Activated T-helper 17 cell treated with anti-CD3 and anti-CD28 coated beads, Interleukin-2, amount 50 U/mL, for 72 hours (primary cell): ENCODE measurements around the gene PCDHA6. TPM values are rescaled to one million over a fixed set of nuclear protein-coding genes. Genes with fewer than 3 reads are reported as not detected.
"Not testable (repeated sequence)": the region's sequence is repeated elsewhere in the genome, so short reads cannot be mapped to it uniquely, and the experiment has no call there.

ENCODE experiments used
- ATAC-seq: fragments of 150-1000 bp; cut with Tn5 transposase; replicated peaks from 2 replicates; pipeline ENCODE4 v1.10.0; 2021; ENCODE audit warnings: mild to moderate bottlenecking, moderate library complexity
- H3K27ac Mint-ChIP-seq: one replicate; pipeline ENCODE4 v1.8.0; 2022; ENCODE audit warnings: mixed read lengths
- H3K27me3 Mint-ChIP-seq: one replicate; pipeline ENCODE4 v1.8.0; 2022; ENCODE audit warnings: mixed read lengths
- H3K36me3 Mint-ChIP-seq: one replicate; pipeline ENCODE4 v1.8.0; 2022; ENCODE audit warnings: low read depth, mild to moderate bottlenecking, mixed read lengths
- H3K4me1 Mint-ChIP-seq: one replicate; pipeline ENCODE4 v1.8.0; 2022; ENCODE audit warnings: mixed read lengths
- H3K4me3 Mint-ChIP-seq: one replicate; pipeline ENCODE4 v1.8.0; 2022; ENCODE audit warnings: mild to moderate bottlenecking, mixed read lengths
- H3K9me3 Mint-ChIP-seq: one replicate; pipeline ENCODE4 v1.8.0; 2022; ENCODE audit warnings: mixed read lengths
- total RNA-seq, 2 donors: library from RNA; stranded (reverse); gene quantifications; one replicate each; pipeline ENCODE4 v1.2.3, GENCODE V29; 2022

The PCDHA6 gene
- total RNA-seq, 2 donors from 2014 or later: not detected

DNA sequence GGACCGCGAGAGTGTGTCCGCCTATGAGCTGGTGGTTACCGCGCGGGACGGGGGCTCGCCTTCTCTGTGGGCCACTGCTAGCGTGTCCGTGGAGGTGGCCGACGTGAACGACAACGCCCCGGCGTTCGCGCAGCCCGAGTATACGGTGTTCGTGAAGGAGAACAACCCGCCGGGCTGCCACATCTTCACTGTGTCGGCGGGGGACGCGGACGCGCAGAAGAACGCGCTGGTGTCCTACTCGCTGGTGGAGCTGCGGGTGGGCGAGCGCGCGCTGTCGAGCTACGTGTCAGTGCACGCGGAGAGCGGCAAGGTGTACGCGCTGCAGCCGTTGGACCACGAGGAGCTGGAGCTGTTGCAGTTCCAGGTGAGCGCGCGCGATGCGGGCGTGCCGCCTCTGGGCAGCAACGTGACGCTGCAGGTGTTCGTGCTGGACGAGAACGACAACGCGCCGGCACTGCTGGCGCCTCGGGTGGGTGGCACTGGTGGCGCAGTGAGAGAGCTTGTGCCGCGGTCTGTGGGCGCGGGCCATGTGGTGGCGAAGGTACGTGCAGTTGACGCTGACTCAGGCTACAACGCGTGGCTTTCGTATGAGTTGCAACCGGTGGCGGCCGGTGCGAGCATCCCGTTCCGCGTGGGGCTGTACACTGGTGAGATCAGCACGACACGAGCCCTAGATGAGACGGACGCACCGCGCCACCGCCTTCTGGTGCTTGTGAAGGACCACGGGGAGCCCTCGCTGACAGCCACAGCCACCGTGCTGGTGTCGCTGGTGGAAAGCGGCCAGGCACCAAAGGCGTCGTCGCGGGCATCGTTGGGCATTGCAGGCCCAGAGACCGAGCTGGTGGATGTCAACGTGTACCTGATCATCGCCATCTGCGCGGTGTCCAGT, 8.1 kb downstream of the PCDHA6 start:
- Mint-ChIP-seq H3K4me1 (no peaks in the 10 kb centered on the region), H3K4me3 (no peak overlapping the region), H3K36me3 (no peaks in the 10 kb centered on the region), H3K27ac (no peak overlapping the region), H3K27me3 (peaks cover 19% of the 10 kb centered on the region), H3K9me3 (peaks cover 4% of the 10 kb centered on the region)
- no peak for ATAC-seq

DNA sequence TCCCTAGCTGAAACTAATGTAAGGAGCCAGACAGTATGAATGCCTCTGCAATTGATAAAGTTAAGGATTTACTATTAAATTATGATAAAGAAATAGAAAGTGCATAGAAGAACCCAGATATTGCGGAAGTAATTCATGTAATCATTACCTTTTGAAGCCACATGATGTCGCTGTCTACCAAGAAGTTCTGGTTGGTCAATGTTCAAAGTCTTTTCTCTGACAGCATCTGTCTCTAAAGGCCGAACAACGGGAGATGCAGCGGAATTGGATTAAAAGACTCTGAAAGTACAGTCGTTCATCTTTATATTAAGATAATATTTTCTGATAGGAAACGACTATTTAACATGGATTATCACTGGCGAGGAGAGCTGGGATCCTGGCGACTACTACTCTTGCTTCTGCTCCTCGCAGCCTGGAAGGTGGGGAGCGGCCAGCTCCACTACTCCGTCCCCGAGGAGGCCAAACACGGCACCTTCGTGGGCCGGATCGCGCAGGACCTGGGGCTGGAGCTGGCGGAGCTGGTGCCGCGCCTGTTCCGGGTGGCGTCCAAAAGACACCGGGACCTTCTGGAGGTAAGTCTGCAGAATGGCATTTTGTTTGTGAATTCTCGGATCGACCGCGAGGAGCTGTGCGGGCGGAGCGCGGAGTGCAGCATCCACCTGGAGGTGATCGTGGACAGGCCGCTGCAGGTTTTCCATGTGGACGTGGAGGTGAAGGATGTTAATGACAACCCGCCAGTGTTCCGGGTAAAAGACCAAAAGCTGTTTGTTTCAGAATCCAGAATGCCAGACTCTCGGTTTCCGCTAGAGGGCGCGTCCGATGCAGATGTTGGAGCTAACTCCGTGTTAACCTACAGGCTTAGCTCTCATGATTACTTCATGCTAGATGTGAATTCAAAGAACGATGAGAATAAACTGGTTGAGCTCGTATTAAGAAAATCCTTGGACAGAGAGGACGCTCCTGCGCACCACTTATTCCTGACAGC, 13.5 kb downstream of the PCDHA6 start, which contains the start of gene PCDHA8:
TSS of gene PCDHA8 (plus strand) at position 210 of the 985 bp plus-strand sequence. CDS start at position 345, 135 bp downstream.
- H3K36me3 Mint-ChIP-seq: no peaks in the 10 kb centered on the region
- peaks cover 15% of the 10 kb centered on the region for H3K27me3 Mint-ChIP-seq
- no peaks in the 10 kb centered on the region for H3K4me1 Mint-ChIP-seq
- no peak within 1 kb of the TSS for H3K27ac Mint-ChIP-seq
- no peak for ATAC-seq
- H3K9me3 Mint-ChIP-seq: peaks cover 4% of the 10 kb centered on the region
- no peak within 1 kb of the TSS for H3K4me3 Mint-ChIP-seq

DNA sequence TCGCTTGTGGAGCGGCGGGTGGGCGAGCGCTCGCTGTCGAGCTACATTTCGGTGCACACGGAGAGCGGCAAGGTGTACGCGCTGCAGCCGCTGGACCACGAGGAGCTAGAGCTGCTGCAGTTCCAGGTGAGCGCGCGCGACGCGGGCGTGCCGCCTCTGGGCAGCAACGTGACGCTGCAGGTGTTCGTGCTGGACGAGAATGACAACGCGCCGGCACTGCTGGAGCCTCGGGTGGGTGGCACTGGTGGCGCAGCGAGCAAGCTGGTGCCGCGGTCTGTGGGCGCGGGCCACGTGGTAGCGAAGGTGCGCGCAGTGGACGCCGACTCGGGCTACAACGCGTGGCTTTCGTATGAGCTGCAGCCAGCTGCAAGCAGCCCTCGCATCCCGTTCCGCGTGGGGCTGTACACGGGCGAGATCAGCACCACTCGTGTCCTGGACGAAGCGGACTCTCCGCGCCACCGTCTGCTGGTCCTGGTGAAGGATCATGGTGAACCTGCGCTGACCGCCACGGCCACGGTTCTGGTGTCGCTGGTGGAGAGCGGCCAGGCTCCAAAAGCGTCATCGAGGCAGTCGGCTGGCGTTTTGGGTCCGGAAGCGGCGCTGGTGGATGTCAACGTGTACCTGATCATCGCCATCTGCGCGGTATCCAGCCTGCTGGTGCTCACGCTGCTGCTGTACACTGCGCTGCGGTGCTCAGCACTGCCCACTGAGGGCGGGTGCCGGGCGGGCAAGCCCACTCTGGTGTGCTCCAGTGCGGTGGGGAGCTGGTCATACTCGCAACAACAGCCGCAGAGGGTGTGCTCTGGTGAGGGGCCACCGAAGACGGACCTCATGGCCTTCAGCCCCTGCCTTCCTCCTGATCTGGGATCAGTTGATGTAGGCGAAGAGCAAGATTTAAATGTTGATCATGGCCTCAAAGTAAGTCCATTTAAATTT, 15.3 kb downstream of the PCDHA6 start:
- no peak for ATAC-seq
- Mint-ChIP-seq H3K27ac (no peak overlapping the region), H3K4me1 (no peaks in the 10 kb centered on the region), H3K4me3 (no peak overlapping the region), H3K9me3 (peaks cover 4% of the 10 kb centered on the region), H3K27me3 (peaks cover 25% of the 10 kb centered on the region), H3K36me3 (no peaks in the 10 kb centered on the region)

DNA sequence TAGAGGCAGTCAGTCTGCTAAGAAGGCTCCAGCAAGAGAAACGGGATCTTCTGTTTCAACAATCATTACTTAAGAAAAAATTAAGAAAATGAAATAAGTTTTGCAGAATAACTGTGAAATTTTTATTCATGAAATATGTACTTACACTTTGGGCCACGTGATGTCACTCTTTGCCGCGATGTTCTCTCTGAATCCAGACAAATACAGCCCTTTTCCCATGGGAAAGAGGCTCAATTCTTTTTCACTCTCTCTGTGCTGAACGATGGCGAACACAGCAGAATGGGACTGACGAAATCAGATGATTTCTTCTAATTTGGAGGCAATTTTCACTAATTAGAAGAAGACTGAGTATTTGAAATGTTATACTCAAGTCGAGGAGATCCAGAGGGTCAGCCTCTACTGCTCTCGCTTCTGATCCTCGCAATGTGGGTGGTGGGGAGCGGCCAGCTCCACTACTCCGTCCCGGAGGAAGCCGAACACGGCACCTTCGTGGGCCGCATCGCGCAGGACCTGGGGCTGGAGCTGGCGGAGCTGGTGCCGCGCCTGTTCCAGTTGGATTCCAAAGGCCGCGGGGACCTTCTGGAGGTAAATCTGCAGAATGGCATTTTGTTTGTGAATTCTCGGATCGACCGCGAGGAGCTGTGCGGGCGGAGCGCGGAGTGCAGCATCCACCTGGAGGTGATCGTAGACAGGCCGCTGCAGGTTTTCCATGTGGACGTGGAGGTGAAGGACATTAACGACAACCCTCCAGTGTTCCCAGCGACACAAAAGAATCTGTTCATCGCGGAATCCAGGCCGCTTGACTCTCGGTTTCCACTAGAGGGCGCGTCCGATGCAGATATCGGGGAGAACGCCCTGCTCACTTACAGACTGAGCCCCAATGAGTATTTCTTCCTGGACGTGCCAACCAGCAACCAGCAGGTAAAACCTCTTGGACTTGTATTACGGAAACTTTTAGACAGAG, 20.7 kb downstream of the PCDHA6 start, which contains the start of gene PCDHA9:
TSS of gene PCDHA9 (plus strand) at position 244 of the 964 bp plus-strand sequence. CDS start at position 358, 114 bp downstream.
- H3K4me1 Mint-ChIP-seq, H3K4me3 Mint-ChIP-seq, H3K36me3 Mint-ChIP-seq, ATAC-seq, H3K27ac Mint-ChIP-seq, H3K9me3 Mint-ChIP-seq: not testable (repeated sequence)
- H3K27me3 Mint-ChIP-seq: peaks cover 19% of the 10 kb centered on the region

DNA sequence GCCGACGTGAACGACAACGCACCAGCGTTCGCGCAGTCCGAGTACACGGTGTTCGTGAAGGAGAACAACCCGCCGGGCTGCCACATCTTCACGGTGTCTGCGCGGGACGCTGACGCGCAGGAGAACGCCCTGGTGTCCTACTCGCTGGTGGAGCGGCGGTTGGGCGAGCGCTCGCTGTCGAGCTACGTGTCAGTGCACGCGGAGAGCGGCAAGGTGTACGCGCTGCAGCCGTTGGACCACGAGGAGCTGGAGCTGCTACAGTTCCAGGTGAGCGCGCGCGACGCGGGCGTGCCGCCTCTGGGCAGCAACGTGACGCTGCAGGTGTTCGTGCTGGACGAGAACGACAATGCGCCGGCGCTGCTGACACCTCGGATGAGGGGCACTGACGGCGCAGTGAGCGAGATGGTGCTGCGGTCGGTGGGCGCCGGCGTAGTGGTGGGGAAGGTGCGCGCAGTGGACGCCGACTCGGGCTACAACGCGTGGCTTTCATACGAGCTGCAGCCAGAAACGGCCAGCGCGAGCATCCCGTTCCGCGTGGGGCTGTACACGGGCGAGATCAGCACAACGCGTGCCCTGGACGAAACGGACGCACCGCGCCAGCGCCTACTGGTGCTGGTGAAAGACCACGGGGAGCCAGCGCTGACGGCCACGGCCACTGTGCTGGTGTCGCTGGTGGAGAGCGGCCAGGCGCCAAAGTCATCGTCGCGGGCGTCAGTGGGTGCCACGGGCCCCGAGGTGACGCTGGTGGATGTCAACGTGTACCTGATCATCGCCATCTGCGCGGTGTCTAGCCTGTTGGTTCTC, 22.3 kb downstream of the PCDHA6 start:
- not testable (repeated sequence) for H3K9me3 Mint-ChIP-seq, H3K36me3 Mint-ChIP-seq, ATAC-seq, H3K4me3 Mint-ChIP-seq, H3K27ac Mint-ChIP-seq, H3K4me1 Mint-ChIP-seq
- H3K27me3 Mint-ChIP-seq: peaks cover 22% of the 10 kb centered on the region

DNA sequence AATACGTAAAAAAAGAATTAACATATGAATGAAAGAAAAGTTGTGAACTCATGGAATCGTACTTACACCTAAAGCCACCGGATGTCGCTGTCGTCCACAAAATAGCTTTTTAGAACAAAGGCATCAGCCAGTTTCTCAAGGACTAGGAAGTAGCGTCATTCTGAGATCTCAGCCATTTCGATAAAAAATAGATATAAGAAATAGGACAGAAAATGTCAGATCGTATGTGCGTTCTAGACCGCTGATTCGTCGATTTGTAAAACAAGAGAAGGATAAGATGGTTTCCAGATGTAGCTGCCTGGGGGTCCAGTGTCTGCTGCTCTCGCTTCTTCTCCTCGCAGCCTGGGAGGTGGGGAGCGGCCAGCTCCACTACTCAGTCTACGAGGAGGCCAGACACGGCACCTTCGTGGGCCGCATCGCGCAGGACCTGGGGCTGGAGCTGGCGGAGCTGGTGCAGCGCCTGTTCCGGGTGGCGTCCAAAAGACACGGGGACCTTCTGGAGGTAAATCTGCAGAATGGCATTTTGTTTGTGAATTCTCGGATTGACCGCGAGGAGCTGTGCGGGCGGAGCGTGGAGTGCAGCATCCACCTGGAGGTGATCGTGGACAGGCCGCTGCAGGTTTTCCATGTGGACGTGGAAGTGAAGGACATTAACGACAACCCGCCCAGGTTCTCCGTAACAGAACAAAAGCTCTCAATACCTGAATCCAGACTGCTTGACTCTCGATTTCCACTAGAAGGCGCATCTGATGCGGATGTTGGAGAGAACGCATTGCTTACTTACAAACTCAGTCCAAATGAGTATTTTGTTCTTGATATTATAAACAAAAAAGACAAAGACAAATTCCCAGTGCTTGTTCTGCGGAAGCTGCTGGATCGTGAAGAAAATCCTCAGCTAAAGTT, 28.3 kb downstream of the PCDHA6 start, which contains the start of gene PCDHA10:
TSS of gene PCDHA10 (plus strand) at position 126 of the 903 bp plus-strand sequence. CDS start at position 278, 152 bp downstream.
- no peaks in the 10 kb centered on the region for H3K4me1 Mint-ChIP-seq
- no peak for ATAC-seq
- H3K36me3 Mint-ChIP-seq: no peaks in the 10 kb centered on the region
- H3K27ac Mint-ChIP-seq: no peak within 1 kb of the TSS
- peaks cover 16% of the 10 kb centered on the region for H3K27me3 Mint-ChIP-seq
- H3K9me3 Mint-ChIP-seq: peaks cover 9% of the 10 kb centered on the region
- no peak within 1 kb of the TSS for H3K4me3 Mint-ChIP-seq

DNA sequence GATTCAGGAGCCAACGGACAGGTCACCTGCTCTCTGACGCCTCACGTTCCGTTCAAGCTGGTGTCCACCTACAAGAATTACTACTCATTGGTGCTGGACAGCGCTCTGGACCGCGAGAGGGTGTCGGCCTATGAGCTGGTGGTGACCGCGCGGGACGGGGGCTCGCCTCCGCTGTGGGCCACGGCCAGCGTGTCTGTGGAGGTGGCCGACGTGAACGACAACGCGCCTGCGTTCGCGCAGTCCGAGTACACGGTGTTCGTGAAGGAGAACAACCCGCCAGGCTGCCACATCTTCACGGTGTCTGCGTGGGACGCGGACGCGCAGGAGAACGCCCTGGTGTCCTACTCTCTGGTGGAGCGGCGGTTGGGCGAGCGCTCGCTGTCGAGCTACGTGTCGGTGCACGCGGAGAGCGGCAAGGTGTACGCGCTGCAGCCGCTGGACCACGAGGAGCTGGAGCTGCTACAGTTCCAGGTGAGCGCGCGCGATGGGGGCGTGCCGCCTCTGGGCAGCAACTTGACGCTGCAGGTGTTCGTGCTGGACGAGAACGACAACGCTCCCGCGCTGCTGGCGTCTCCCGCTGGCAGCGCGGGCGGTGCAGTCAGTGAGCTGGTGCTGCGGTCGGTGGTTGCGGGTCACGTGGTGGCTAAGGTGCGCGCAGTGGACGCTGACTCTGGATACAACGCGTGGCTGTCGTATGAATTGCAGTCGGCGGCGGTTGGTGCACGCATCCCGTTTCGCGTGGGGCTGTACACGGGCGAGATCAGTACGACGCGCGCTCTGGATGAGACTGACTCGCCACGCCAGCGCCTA, 29.6 kb downstream of the PCDHA6 start:
- Mint-ChIP-seq H3K9me3 (peaks cover 9% of the 10 kb centered on the region), H3K27me3 (peaks cover 21% of the 10 kb centered on the region), H3K4me3 (no peak overlapping the region), H3K4me1 (no peaks in the 10 kb centered on the region), H3K27ac (no peak overlapping the region), H3K36me3 (no peaks in the 10 kb centered on the region)
- no peak for ATAC-seq

DNA sequence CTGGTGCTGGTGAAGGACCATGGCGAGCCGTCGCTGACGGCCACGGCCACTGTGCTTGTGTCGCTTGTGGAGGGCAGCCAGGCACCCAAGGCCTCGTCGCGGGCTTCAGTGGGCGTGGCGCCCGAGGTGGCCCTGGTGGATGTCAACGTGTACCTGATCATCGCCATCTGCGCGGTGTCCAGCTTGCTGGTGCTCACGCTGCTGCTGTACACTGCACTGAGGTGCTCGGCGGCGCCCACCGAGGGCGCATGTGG, 30.2 kb downstream of the PCDHA6 start:
- Mint-ChIP-seq H3K36me3 (no peaks in the 10 kb centered on the region), H3K9me3 (peaks cover 9% of the 10 kb centered on the region), H3K27me3 (peaks cover 21% of the 10 kb centered on the region), H3K27ac (no peak overlapping the region), H3K4me3 (no peak overlapping the region), H3K4me1 (no peaks in the 10 kb centered on the region)
- no peak for ATAC-seq

DNA sequence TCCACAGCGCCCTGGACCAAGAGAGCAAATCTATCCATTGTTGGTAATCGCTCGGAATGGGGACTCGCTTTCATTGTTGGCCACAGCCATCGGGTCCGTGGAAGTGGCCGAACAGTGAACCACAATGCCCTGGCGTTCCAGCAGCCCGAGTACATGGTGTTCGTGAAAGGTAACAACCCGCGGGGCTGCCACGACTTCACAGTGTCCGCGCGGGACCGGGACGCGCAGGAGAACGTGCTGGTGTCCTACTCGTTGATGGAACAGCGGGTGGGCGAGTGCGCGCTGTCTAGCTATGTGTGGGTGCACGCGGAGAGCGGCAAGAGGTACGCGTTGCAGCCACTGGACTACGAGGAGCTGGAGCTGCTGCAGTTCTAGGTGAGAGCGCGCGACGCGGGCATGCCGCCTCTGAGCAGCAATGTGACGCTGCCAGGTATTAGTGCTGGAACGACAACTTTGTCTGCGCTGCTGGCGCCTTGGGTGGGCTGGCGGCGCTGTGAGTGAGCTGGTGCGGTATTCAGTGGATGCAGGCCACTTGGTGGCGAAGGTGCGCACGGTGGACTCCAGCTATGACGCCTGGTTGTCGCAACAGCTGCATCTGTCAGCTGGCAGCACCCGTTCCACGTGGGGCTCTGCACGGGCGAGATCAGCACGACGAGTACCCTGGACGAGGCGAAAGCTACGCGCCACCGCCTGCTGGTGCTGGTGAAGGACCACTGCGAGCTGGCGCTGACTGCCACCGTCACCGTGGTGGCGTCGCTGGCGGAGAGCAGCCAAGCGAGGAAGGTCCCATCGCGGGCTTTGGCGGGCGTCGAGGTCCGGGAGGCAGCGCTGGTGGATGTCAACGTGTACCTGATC, 34.9 kb downstream of the PCDHA6 start:
- Mint-ChIP-seq H3K27ac (no peak overlapping the region), H3K4me3 (no peak overlapping the region), H3K27me3 (peaks cover 20% of the 10 kb centered on the region), H3K36me3 (no peaks in the 10 kb centered on the region), H3K9me3 (no peaks in the 10 kb centered on the region), H3K4me1 (no peaks in the 10 kb centered on the region)
- no peak for ATAC-seq

DNA sequence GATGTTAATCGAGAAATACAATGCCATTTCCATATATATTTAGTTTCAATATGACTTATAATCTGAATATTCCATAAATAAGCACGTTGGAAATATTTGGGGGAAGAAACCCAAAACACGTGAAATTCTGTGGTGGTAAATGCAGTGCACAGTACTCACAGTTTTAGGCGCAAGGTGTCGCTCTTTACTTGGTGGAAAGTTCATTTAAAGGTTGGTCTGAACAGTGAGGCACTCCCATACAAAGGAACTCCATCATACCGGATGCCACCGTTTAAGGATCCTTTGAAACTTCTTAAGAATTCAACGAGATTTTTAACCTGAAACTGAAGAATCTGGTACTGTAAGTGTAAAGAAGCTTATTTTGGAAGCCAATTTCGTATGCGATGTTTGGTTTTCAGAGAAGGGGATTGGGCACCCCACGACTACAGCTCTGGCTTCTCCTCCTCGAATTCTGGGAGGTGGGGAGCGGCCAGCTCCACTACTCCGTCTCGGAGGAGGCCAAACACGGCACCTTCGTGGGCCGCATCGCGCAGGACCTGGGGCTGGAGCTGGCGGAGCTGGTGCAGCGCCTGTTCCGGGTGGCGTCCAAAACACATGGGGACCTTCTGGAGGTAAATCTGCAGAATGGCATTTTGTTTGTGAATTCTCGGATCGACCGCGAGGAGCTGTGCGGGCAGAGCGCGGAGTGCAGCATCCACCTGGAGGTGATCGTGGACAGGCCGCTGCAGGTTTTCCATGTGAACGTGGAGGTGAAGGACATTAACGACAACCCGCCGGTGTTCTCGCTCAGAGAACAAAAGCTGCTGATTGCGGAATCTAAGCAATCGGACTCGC, 41.2 kb downstream of the PCDHA6 start, which contains the start of gene PCDHA11:
TSS of gene PCDHA11 (plus strand) at position 237 of the 834 bp plus-strand sequence. CDS start at position 384, 147 bp downstream.
- H3K4me3 Mint-ChIP-seq: no peak within 1 kb of the TSS
- no peak within 1 kb of the TSS for H3K27ac Mint-ChIP-seq
- H3K36me3 Mint-ChIP-seq: no peaks in the 10 kb centered on the region
- peaks cover 18% of the 10 kb centered on the region for H3K27me3 Mint-ChIP-seq
- H3K4me1 Mint-ChIP-seq: no peaks in the 10 kb centered on the region
- H3K9me3 Mint-ChIP-seq: peaks cover 8% of the 10 kb centered on the region
- no peak for ATAC-seq
